Mucosa of descending colon (tissue), 3 donors: ENCODE results near the gene COP1. TPM values are rescaled to one million over a fixed set of nuclear protein-coding genes. Genes with fewer than 3 reads are reported as not detected.

Experiments used
- ATAC-seq: fragments of 200-7000 bp; cut with Tn5 transposase; one replicate; pipeline ENCODE4 v1.9.1; 2020; ENCODE audit warnings: mild to moderate bottlenecking, moderate library complexity
- DNase-seq, 3 donors: peaks; one replicate each; pipeline ENCODE4 v3.0.0-alpha.2; 2020
- H3K36me3 ChIP-seq: fragments of 200-600 bp; one replicate; pipeline ENCODE4 v1.8.0; 2021; ENCODE audit warnings: low read depth, mild to moderate bottlenecking
- H3K4me1 ChIP-seq: fragments of 200-600 bp; one replicate; pipeline ENCODE4 v1.8.0; 2021; ENCODE audit warnings: low read depth, mild to moderate bottlenecking
- H3K4me3 ChIP-seq: fragments of 200-600 bp; one replicate; pipeline ENCODE4 v1.8.0; 2021; ENCODE audit warnings: mild to moderate bottlenecking
- H3K9me3 ChIP-seq: fragments of 200-600 bp; one replicate; pipeline ENCODE4 v1.8.0; 2021; ENCODE audit warnings: mild to moderate bottlenecking
- CTCF ChIP-seq: fragments of 200-600 bp; IDR thresholded peaks from one replicate; pipeline ENCODE4 v1.8.0; 2022; ENCODE audit warnings: antibody characterized with exemption, mild to moderate bottlenecking
- intact Hi-C, 2 donors: fragments of 100-400 bp; cut with DNase I in 1 of 2; cut with micrococcal nuclease in 1 of 2; formaldehyde crosslinking; loops; one replicate each; pipeline versions ENCODE4 v1.11.0 to v1.11.1; 2022; cut with DNase I, micrococcal nuclease
- total RNA-seq, 3 donors: library from RNA; stranded (reverse); fragmentation: NEBNext Ultra II Directional in 2 of 3; extraction: Animal tissue kit (Norgen Biotek cat#: 25700) in 2 of 3; gene quantifications; one replicate each; pipeline versions ENCODE4 v1.2.1 to v1.2.4, GENCODE V29; 2021 to 2023
- donor health status: DM: no; HTN: no; CAD: no; lungs with moderate emphysema.
- donor health status: DM: no; HTN: no; CAD: no.
- donor health status: DM: no; HTN: yes; CAD: no.

Gene COP1
- total RNA-seq, 3 donors from 2014 or later: 51.5 to 51.9 (median 51.9) TPM

DNA sequence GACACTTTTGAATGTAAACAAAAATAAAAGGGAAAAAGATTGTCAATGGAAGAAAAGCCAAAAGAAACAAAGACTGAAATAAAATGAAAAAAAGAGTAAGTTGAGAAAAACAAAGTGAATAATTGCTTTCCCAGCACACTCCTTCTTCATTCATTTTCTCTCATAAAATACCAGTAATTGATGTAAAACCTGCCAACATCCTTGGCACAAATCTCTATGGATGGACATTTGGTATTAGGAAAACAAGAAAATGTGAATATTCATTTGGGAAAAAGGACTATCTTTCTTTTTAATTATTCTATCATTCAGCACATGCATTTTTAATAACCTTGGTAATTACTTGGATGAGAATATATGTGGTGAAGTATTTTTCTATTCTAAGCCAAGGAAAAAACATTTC, 259.3 kb downstream of the COP1 start:
- no peak for TF ChIP-seq CTCF
- H3K4me3 ChIP-seq: no peak overlapping the region
- no peaks in the 10 kb centered on the region for H3K4me1 ChIP-seq
- ATAC-seq: no peak
- DNase-seq: no peak
- intact Hi-C loops: no loop called here
- no peaks in the 10 kb centered on the region for H3K36me3 ChIP-seq
- peaks cover 5% of the 10 kb centered on the region for H3K9me3 ChIP-seq

DNA sequence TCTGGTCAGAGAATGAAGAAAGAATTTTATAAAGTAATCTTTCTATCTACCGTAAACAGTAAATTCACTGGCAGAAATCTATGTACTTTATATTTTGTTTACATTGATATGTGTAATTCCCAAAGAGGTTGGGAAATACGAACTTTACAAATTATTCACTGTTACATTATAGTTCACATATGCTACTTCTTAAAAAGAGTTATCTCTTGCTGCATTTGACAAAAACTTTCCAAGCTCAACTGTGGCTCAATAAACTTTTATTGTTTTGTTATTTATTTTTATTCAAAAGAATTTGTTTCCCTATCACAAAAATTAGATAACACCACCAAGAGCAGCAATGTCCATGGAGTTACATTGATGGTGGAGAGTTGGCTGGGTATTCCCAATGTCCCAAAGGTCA, 262.5 kb downstream of the COP1 start:
- no peak for TF ChIP-seq CTCF
- Histone ChIP-seq H3K4me3 (no peak overlapping the region), H3K9me3 (no peaks in the 10 kb centered on the region), H3K4me1 (no peaks in the 10 kb centered on the region), H3K36me3 (no peaks in the 10 kb centered on the region)
- ATAC-seq (no peak), DNase-seq (no peak)
- intact Hi-C loops: no loop called here

GRCh38 chr1:175941164-175941563, 265.9 kb downstream of the COP1 start:
- DNase-seq (no peak), ATAC-seq (no peak)
- intact Hi-C loops: no loop called here
- Histone ChIP-seq H3K4me1 (no peaks in the 10 kb centered on the region), H3K36me3 (no peaks in the 10 kb centered on the region), H3K9me3 (no peaks in the 10 kb centered on the region), H3K4me3 (no peak overlapping the region)
- TF ChIP-seq CTCF: no peak

DNA sequence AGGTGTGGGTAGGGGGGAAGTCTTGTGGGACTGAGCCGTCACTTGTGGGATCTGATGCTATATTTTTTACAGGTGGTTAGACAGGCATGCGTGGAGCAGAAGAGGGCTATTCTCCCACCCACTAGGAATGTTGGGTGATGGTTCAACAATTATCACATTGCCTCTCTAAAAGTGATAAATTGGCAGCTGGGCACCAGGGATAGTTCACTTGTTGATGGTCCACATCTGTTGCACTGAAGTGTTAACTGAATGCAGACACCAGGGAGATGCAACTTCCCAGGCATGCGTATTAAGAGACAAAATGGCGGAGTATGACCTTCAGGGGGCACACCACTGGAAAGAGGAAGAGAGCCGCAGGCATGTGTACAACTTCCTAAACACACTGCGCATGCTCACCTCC, 270.4 kb downstream of the COP1 start:
- Histone ChIP-seq H3K9me3 (no peaks in the 10 kb centered on the region), H3K4me3 (no peak overlapping the region), H3K4me1 (no peaks in the 10 kb centered on the region), H3K36me3 (no peaks in the 10 kb centered on the region)
- intact Hi-C loops: no loop called here
- no peak for DNase-seq
- TF ChIP-seq CTCF: no peak
- ATAC-seq: no peak

DNA sequence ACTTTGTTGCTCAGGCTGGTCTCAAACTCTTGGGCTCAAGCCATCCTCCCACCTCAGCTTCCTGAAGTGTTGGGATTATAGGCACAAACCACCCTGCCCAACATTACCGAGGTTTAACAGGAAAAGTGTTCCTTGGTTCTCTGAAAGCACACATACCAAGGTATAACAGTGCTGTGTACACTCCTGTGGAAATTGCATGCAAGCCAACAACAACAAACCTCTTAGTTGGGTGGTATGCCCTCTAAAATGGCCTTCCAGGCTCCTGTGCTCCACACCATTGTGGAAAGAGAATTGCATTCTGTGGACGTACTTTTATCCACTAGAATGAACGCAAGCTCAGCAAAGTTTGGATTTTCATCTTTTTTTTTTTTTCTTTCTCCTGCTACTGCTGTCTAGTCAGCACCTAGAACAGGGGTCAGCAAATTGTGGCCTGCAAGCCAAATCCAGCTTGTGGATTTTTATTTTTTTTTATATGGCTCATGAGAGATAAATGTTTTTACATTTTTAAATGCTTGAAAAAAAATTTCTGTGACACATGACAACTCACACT, 271.4 kb downstream of the COP1 start:
- H3K4me1 ChIP-seq: no peaks in the 10 kb centered on the region
- no peaks in the 10 kb centered on the region for H3K36me3 ChIP-seq
- ATAC-seq (no peak), DNase-seq (no peak)
- H3K9me3 ChIP-seq: no peaks in the 10 kb centered on the region
- no peak for TF ChIP-seq CTCF
- H3K4me3 ChIP-seq: no peak overlapping the region
- intact Hi-C loops: no loop called here

GRCh38 chr1:175935166-175935565, 271.9 kb downstream of the COP1 start:
- TF ChIP-seq CTCF: no peak
- ATAC-seq (no peak), DNase-seq (no peak)
- Histone ChIP-seq H3K4me1 (no peaks in the 10 kb centered on the region), H3K36me3 (no peaks in the 10 kb centered on the region), H3K4me3 (no peak overlapping the region), H3K9me3 (no peaks in the 10 kb centered on the region)
- intact Hi-C loops: no loop called here
